ENCODE results near the gene GIMD1.
"Not testable (repeated sequence)": the region's sequence is repeated elsewhere in the genome, so short reads cannot be mapped to it uniquely, and the experiment has no call there.

The GIMD1 gene

GRCh38 chr4:106347167-106347566, 21.4 kb downstream of the GIMD1 start:
- no peak for DNase-seq (ENCODE audit: low read depth)

- DNase-seq (ENCODE audit: low read depth): peak; percentile 41
These were observed 24.0 kb downstream of the GIMD1 start for GRCh38 chr4:106344647-106344970.

- no peak for DNase-seq (ENCODE audit: low read depth)
These were observed 24.5 kb downstream of the GIMD1 start for GRCh38 chr4:106343865-106344646.

- no peak for DNase-seq (ENCODE audit: low read depth)
These were observed 27.8 kb downstream of the GIMD1 start for GRCh38 chr4:106340774-106341173.

GRCh38 chr4:106339431-106339830, 29.1 kb downstream of the GIMD1 start:
- no peak for DNase-seq (ENCODE audit: low read depth)

GRCh38 chr4:106338671-106339070, 29.9 kb downstream of the GIMD1 start:
- no peak for DNase-seq (ENCODE audit: low read depth)

- no peak for DNase-seq (ENCODE audit: low read depth)
These were observed 30.7 kb downstream of the GIMD1 start for GRCh38 chr4:106337916-106338315.

GRCh38 chr4:106336618-106337017, 32.0 kb downstream of the GIMD1 start:
- no peak for DNase-seq (ENCODE audit: low read depth)

GRCh38 chr4:106334741-106335470, 33.7 kb downstream of the GIMD1 start:
- no peak for DNase-seq (ENCODE audit: low read depth)

- DNase-seq (ENCODE audit: low read depth): no peak
These were observed 35.4 kb downstream of the GIMD1 start for GRCh38 chr4:106333186-106333585.

- no peak for DNase-seq (ENCODE audit: low read depth)
These were observed 39.4 kb downstream of the GIMD1 start for GRCh38 chr4:106329041-106329618.

- DNase-seq (ENCODE audit: low read depth): no peak
These were observed 42.8 kb downstream of the GIMD1 start for GRCh38 chr4:106325800-106326199.

- DNase-seq (ENCODE audit: low read depth): no peak
These were observed 45.5 kb downstream of the GIMD1 start for GRCh38 chr4:106323119-106323518.

- DNase-seq (ENCODE audit: low read depth): not testable (repeated sequence)
These were observed 46.8 kb downstream of the GIMD1 start for GRCh38 chr4:106321814-106322213.

GRCh38 chr4:106321168-106321567, 47.4 kb downstream of the GIMD1 start:
- not testable (repeated sequence) for DNase-seq (ENCODE audit: low read depth)

- no peak for DNase-seq (ENCODE audit: low read depth)
These were observed 48.3 kb downstream of the GIMD1 start for GRCh38 chr4:106320235-106320634.

- no peak for DNase-seq (ENCODE audit: low read depth)
These were observed 50.1 kb downstream of the GIMD1 start for GRCh38 chr4:106318511-106318910.

GRCh38 chr4:106317815-106318214, 50.8 kb downstream of the GIMD1 start:
- DNase-seq (ENCODE audit: low read depth): no peak

- DNase-seq (ENCODE audit: low read depth): no peak
These were observed 51.7 kb downstream of the GIMD1 start for GRCh38 chr4:106316773-106317409.

- DNase-seq (ENCODE audit: low read depth): peak; percentile 83
These were observed 52.4 kb downstream of the GIMD1 start, which contains the start of the genes AIMP1 and TBCK for GRCh38 chr4:106315968-106316772. Gene AIMP1, plus strand, starts transcription at chr4:106316550. Its CDS starts 8,460 bp downstream, at chr4:106325010. Gene TBCK, minus strand, starts transcription at chr4:106316209. Its CDS starts 7,249 bp downstream, at chr4:106308960.

GRCh38 chr4:106315476-106315967, 53.1 kb downstream of the GIMD1 start:
- DNase-seq (ENCODE audit: low read depth): no peak

All from stromal cell of bone marrow (primary cell).